Stimulated activated CD8-positive, alpha-beta memory T cell treated with anti-CD3 and anti-CD28 coated beads, Interleukin-7, amount 100 ng/mL, for 4 hours (primary cell): ENCODE results near the gene MLLT3.
A peak's percentile ranks its signal among the peaks of the same experiment; 100 is the strongest.

Experiments used
- DNase-seq, 2 donors: peaks; one replicate each; pipeline ENCODE4 v3.0.0-alpha.2; 2020; ENCODE audit warnings: low read depth in 2 of 2

MLLT3 gene

DNA sequence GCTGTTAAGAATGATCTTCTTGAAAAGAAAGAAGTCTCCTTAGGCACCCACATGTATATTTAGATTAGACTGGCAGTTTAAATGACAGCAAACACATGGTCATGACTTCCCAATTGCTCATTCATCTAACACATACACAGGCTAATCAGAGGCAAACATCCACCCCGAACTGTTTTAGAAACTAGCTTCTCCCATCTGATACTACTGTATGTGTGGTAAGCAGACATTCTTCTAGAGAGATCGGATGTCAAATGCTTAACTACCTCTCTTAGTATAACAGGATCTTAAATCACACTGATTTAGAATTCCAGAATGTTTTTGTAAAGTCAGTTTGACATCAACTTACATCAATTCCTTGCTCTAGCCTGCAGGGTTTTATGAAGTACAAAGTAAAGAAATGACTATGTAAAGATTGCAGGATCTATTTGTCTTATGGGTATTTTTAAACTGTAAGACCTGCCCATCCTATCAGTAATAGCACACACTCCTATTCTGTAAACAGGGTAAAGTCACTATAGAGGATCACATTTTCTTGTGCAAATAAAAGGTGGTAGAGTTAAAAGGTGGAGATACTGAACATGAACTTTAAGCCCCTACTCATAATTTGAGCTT is 239.7 kb downstream of the MLLT3 start:
- DNase-seq = no peak

DNA sequence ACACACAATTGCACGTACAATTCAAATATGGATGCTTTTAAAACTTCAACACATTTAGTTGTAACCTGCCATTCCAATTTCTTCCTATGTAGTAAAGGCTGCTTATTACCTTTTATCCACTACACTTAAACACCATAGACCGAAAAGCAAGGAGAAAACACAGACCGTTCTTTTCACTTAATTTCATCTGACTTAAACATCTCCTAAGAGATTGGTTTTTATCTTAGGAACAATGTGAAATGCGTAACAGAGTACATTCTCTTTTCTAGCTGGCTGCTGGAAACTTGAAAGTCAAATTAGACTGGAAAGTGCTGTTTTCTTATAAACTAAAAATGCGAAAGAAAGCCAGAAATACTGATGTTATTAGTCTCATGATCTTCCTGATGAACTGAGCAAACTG is 241.8 kb downstream of the MLLT3 start:
- no peak for DNase-seq

DNA sequence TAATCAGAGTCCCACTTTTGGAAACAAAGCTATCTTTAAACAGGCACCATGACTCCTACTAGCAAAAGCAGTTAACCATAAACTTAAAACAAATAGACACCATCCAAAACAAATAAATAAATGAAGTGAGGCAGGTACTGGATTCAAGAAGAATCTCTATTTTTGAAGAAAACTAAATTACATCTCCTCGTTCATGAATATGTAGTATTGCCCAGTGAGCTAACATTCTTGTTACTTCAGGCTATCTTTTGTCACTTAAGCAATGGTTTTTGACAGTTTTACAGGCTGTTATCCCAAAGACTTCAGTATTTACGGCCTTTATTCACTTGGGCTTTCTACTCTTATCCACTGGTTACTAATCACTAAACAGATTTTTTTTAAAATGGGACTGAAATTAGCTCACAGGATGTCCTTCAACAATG is 242.5 kb downstream of the MLLT3 start:
- DNase-seq = no peak

GRCh38 chr9:20378851-20379250 is 243.4 kb downstream of the MLLT3 start:
- DNase-seq = no peak

GRCh38 chr9:20377790-20378189 is 244.5 kb downstream of the MLLT3 start:
- DNase-seq = no peak

DNA sequence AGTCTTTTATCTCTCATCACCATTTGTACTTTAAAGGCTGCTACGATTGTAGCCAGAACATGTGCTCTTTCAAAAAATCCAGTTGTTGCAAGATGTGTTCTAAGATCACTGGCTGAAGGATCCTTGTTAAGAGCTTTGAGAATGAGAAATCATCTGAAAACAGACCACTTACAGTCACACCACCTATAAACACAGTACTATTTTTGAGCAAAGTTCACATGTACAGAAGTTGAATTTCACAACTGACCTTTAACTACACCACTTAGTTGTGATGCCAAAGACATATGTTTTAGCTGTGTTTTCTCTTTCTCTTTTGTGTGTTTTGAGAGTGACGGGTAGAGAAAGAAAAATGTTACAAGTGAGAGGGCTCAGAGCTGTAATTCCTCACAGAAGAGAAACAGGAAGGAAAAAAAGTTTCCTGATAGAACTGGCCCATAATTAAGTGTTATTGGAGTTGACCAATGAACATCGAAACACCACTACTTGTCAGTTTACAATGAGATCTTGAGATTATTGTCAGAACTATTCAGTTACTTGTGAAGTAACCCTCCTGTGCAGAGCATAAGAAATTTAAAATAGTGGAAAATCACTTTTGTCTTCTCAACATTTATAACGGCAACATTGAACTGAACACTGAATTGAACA is 245.4 kb downstream of the MLLT3 start:
- no peak for DNase-seq

- DNase-seq = no peak
Measured at GRCh38 chr9:20376042-20376441, 246.3 kb downstream of the MLLT3 start.

GRCh38 chr9:20373263-20373662 is 249.0 kb downstream of the MLLT3 start:
- DNase-seq = no peak

DNA sequence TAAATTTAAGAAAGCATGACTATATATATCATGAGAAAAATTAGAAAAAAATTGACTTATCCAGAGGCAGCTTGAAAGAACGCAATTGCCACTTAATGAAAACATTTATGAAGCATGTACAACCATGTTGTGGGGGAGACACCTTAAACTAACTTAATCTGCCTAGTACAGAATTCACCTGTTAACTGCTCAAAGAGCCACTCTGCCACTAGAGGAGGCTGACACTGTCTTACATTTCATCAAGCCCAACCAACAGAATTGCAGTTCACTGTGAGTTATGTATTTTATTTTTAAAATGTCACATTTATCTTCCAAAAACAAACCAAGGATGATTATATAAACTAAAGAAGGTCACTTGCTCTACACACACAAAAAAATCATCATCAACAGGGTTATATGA is 252.9 kb downstream of the MLLT3 start:
- DNase-seq = no peak

DNA sequence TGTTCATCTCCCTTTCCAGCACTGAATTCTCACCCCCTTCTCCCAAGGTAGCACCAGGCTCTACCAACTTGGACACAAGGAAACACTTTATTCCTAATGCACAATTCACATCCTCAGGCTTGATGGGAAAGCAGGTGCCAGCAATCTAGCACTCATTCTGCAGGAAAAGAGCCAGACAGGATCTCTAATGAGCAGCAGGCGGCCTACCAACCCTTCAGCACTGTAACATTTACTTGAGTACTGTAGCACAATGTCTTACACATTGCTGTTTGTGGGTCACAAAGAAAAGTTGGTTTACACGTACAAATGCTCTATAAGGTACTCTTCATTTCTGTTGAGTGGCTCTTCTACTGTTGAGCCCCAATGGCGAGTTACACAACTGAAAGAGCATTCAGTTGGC is 254.4 kb downstream of the MLLT3 start:
- DNase-seq = no peak

DNA sequence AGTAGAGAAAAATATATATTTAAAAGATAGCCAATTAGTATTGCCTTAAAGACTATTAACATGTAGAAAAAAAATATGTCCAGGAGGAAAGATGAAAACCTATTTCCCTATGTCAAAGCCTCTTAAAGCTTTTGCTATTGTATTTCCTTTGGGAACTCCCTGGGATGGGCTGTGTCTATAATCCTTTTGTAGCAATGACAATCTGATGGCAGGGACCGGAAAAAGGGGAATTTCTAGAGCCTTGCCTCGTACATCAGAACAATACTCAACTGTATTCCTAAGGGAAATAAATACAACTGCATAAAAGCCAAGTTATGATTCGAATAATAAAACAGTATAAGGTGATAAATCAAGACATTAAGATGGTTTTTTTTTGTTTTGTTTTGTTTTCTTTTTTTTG is 257.3 kb downstream of the MLLT3 start:
- no peak for DNase-seq

DNA sequence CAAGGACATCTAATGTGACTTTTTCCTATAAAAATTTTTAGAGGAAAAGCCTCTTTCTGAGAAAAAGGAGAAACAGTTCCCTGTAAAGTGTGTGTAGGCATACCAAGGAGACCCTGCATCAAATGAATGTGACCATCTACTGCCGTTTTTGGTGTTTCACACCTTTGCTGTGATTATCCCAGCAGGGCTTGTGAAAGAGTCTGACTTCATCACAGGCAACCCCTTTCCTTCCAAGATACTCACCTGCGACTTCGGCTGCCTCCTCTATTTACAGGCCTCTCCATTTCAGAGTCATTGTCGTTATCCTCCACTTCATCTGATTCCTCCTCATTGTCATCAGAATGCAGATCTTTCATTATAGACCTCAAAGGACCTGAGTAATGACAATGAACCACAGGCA is 259.1 kb downstream of the MLLT3 start:
- DNase-seq = no peak

DNA sequence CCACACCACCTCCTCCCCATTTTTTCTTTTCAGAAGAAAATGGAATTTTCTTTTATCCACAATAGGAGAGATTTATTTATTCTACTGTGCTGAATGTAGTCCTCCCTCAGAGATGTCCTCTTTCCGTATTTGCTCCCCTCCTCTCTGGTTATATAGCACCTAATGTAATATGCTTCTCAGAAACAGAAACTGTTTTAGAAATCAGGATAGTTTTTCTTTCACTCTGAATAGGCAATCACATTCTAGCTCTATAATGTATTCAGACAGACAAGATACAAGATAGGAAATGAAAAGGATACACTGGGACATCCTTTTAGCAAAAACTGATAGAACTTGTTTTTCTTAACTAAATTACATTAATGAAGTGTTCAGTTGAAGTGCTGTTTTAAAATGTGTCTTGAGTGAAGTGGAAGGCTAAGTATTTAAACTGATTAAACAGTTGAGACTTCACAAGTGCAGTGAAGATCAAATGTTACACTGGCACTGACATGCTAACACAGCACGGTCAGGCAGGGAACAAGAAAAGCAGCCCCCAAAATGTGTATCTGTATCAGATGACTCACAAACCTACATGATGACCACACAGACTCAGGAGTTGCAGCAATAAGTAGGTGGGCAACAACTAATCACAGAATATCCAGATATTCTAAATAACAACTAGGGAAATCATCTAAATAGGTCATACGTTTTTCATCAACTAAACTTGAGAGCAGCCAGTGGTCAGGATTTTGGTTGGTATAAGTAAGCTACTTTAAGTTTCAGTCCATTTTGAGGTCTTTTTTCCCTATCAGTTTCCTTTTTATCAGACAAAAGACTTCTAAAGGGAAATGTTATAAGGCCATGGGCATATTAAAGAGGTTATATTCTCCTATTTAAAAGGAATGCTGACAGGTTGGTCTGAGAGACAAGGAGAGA is 260.4 kb downstream of the MLLT3 start:
- DNase-seq = no peak

- DNase-seq = no peak
Measured at GRCh38 chr9:20361229-20361628, 261.1 kb downstream of the MLLT3 start.

DNA sequence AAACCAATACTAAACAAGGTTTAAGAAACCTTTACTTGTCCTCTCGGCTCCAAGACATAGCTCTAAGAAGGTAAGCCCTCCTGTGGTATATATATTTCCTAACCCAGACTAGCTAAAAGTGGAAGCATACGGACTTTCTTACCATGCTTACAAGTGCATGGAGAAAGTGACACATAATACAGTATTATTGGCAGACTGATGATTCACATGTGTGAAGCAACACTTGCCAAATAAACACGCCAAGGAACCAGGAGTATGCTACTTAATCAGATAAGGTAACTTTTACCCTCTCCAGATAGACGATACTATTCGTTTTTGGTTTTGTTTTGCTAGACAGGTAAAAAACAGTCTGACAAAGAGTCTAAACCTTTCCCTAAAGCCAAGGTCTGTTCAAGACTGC is 264.1 kb downstream of the MLLT3 start:
- no peak for DNase-seq

DNA sequence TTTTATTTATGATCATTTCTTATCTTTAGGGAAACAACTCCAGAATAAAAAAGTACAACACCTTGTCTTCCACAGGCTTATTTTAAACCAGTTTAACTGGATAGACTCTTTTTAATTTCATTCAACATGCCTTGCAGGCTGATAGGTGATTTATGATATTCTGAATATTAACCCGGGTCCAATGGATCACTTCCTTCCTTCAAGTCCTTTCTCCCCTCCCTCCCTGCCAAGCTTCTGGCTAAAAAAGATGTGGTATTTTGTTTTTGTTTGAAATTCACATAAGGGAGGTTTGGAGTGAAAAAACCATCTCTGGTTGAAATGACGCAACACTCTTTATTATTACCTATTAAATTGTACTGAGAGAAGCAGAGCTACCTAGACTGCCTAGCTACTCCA is 265.3 kb downstream of the MLLT3 start:
- DNase-seq = no peak

GRCh38 chr9:20356403-20357036 is 265.8 kb downstream of the MLLT3 start:
- DNase-seq = peak in 1 of 2 donors; percentile 19

- no peak for DNase-seq
Measured at GRCh38 chr9:20355022-20355421, 267.3 kb downstream of the MLLT3 start.

DNA sequence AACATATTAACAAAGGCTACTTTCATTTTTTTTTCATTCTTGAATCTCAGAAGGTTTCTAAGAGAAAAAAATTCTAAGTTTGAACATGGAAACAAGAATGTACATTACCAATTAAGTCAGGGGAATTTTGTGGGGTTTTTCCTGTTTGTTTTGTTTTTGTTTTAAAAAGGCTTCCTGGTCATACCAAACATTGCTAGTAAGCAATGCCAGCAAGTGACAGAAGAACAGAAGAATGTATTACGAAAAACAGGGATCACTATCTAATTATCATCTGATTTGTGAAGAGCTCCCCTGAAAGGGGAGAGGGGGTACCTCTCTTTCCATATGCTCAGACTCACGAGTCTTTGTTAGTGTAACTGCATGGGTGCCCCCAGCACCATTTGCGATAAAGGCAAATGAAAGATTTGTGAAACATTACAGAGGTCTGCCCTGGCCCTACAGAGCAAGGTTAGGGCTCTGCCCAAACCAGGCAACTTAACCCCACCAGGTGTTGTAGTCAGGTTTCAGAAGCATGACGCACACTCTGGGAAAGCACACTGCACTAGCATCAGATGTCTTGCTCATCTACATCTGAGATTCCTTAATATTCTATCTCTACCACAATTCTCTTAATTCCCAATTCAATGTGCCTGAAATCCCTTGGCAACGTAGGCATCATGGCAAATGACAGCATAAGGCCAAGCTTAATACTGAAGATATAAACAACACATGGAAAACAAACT is 268.2 kb downstream of the MLLT3 start:
- no peak for DNase-seq

DNA sequence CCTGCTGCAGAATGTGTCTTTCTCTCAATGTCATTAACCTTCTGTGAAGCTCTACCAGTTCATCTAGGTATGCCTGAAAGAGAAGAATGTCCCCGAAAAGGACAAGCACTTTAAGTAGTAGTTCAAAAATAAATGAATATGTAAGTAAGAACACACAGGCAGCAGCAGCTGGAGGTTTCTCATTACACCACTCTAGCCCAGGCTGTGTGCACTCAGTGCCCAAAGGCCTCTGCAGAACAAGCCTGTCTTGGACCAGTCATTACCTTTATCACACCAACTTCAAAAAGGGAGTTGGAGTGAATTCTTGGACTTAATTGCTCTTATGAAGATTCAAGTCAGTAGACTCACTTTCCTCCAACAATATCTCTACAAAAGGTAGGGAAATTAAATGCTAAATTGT is 268.8 kb downstream of the MLLT3 start:
- DNase-seq = no peak

DNA sequence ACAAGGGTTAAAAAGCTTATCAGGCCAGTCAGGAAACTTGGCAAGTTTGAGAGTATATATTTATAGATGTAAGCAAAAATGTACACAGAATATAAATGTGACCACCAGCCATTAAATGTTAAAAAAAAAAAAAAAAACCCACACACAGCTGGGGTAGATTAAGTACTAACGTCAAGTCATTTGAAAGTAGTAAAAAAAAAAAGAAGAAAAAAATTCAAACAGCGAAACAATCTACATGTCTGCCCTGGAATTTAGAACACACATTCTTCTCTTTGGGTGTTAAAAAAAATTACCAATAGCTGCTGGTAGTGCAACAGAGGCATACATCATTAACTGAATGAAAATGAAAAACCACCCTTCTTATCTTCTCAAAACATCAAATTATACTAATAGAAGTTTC is 269.7 kb downstream of the MLLT3 start:
- no peak for DNase-seq

DNA sequence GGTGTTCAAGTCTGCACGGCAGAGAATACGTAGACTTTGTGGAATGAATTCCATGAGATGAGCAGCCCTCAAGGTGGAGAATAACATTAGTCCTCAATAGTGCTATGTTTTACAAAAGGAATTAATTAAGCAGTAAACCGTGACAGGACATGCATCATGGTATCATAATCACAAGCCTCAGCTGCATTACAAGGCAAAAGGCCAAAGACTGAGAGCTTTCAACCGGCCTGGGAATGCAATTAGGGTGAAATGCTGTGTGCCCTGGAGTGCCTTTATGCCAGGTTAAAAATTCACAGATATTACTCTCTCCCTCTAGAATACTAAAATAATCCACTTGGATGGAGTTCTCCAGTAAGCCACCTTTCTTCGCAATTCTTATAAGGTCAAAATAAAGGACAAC is 270.6 kb downstream of the MLLT3 start:
- no peak for DNase-seq
